NT2/D1 (cell line): ENCODE data around the gene MZT1.

Experiments used
- DNase-seq: peaks from one replicate; pipeline ENCODE4 v3.0.0-alpha.2; 2011; ENCODE audit warnings: low read depth, low spot score
- H3K27me3 ChIP-seq: 2 replicates; pipeline ENCODE4 v1.6.0; 2011; ENCODE audit warnings: mild to moderate bottlenecking; ENCODE audit not compliant: insufficient read length, insufficient read depth
- H3K36me3 ChIP-seq: 2 replicates; pipeline ENCODE4 v1.6.1; 2011; ENCODE audit warnings: mild to moderate bottlenecking, low read length, mixed read lengths; ENCODE audit not compliant: insufficient read depth, insufficient read length
- H3K4me1 ChIP-seq: 2 replicates; pipeline ENCODE4 v1.5.1; 2011; ENCODE audit not compliant: insufficient read depth, insufficient read length
- H3K4me3 ChIP-seq: 2 replicates; pipeline ENCODE4 v1.5.1; 2011; ENCODE audit warnings: low read depth; ENCODE audit not compliant: insufficient read length
- H3K9ac ChIP-seq: 2 replicates; pipeline ENCODE4 v1.6.0; 2011; ENCODE audit warnings: low read depth; ENCODE audit not compliant: insufficient read length
- H3K9me3 ChIP-seq: 2 replicates; pipeline ENCODE4 v1.5.1; 2011; ENCODE audit warnings: mild to moderate bottlenecking, low read length; ENCODE audit not compliant: insufficient read depth
- SUZ12 ChIP-seq: IDR thresholded peaks from 2 replicates; pipeline ENCODE4 v1.6.1; 2011; ENCODE audit not compliant: insufficient read length, insufficient read depth; ENCODE audit errors: extremely low read depth
- YY1 ChIP-seq: IDR thresholded peaks from 2 replicates; pipeline ENCODE4 v1.6.1; 2011; ENCODE audit not compliant: insufficient read length, insufficient read depth
- ZNF274 ChIP-seq: IDR thresholded peaks from 2 replicates; pipeline ENCODE4 v1.6.1; 2011; ENCODE audit warnings: mild to moderate bottlenecking, low read depth, low read length

MZT1 gene

GRCh38 chr13:72680353-72680752 is 47.1 kb downstream of the MZT1 start:
- no peaks in the 10 kb centered on the region for H3K9me3 ChIP-seq
- no peak overlapping the region for H3K4me3 ChIP-seq
- H3K36me3 ChIP-seq = no peaks in the 10 kb centered on the region
- no peaks in the 10 kb centered on the region for H3K4me1 ChIP-seq
- H3K9ac ChIP-seq = no peak overlapping the region
- no peaks in the 10 kb centered on the region for H3K27me3 ChIP-seq
- DNase-seq = no peak
- TF ChIP-seq SUZ12 (no peak), YY1 (no peak), ZNF274 (no peak)

GRCh38 chr13:72678312-72678711 is 49.1 kb downstream of the MZT1 start:
- Histone ChIP-seq H3K36me3 (no peaks in the 10 kb centered on the region), H3K4me3 (no peak overlapping the region), H3K27me3 (no peaks in the 10 kb centered on the region), H3K9ac (no peak overlapping the region), H3K9me3 (no peaks in the 10 kb centered on the region), H3K4me1 (no peaks in the 10 kb centered on the region)
- DNase-seq = no peak
- no peak for TF ChIP-seq ZNF274
- TF ChIP-seq SUZ12 = no peak
- TF ChIP-seq YY1 = no peak

GRCh38 chr13:72677431-72677830 is 50.0 kb downstream of the MZT1 start:
- no peak for DNase-seq
- Histone ChIP-seq H3K9ac (no peak overlapping the region), H3K4me1 (no peaks in the 10 kb centered on the region), H3K4me3 (no peak overlapping the region), H3K36me3 (no peaks in the 10 kb centered on the region), H3K9me3 (no peaks in the 10 kb centered on the region), H3K27me3 (no peaks in the 10 kb centered on the region)
- TF ChIP-seq ZNF274 (no peak), SUZ12 (no peak)

GRCh38 chr13:72666391-72666790 is 61.0 kb downstream of the MZT1 start:
- no peaks in the 10 kb centered on the region for H3K9me3 ChIP-seq
- H3K4me1 ChIP-seq = no peaks in the 10 kb centered on the region
- no peak for DNase-seq
- H3K9ac ChIP-seq = no peak overlapping the region
- TF ChIP-seq SUZ12 (no peak), YY1 (no peak), ZNF274 (no peak)
- no peaks in the 10 kb centered on the region for H3K36me3 ChIP-seq
- H3K27me3 ChIP-seq = no peaks in the 10 kb centered on the region
- no peak overlapping the region for H3K4me3 ChIP-seq

GRCh38 chr13:72662548-72662947 is 64.9 kb downstream of the MZT1 start:
- Histone ChIP-seq H3K27me3 (no peaks in the 10 kb centered on the region), H3K36me3 (no peaks in the 10 kb centered on the region), H3K4me3 (no peak overlapping the region), H3K4me1 (no peaks in the 10 kb centered on the region), H3K9me3 (no peaks in the 10 kb centered on the region), H3K9ac (no peak overlapping the region)
- DNase-seq = no peak
- TF ChIP-seq SUZ12 (no peak), ZNF274 (no peak), YY1 (no peak)
